Measurements from ENCODE around the gene SV2B.

SV2B gene

GRCh38 chr15:91271565-91272153, 171.6 kb downstream of the SV2B start:
- FAIRE-seq = peak; percentile 67

GRCh38 chr15:91275844-91276243, 175.8 kb downstream of the SV2B start:
- DNase-seq (ENCODE audit: insufficient read length, low spot score) = no peak
- TF ChIP-seq CTCF (IDR thresholded peaks at IDR 0.05; ENCODE audit: insufficient read depth, missing control alignments) = no peak
- no peak for FAIRE-seq

More at GRCh38 chr15:91271565-91272153, 171.6 kb downstream of the SV2B start:
- TF ChIP-seq CTCF (IDR thresholded peaks at IDR 0.05; ENCODE audit: insufficient read depth, missing control alignments) = peak; percentile 89
- DNase-seq (ENCODE audit: insufficient read length, low spot score) = peak; percentile 36

GRCh38 chr15:91278951-91279350, 178.9 kb downstream of the SV2B start:
- FAIRE-seq (no peak), DNase-seq (ENCODE audit: insufficient read length, low spot score) (no peak)
- no peak for TF ChIP-seq CTCF (IDR thresholded peaks at IDR 0.05; ENCODE audit: insufficient read depth, missing control alignments)

GRCh38 chr15:91279486-91279885, 179.4 kb downstream of the SV2B start:
- FAIRE-seq (no peak), DNase-seq (ENCODE audit: insufficient read length, low spot score) (no peak)
- TF ChIP-seq CTCF (IDR thresholded peaks at IDR 0.05; ENCODE audit: insufficient read depth, missing control alignments) = no peak

- FAIRE-seq (no peak), DNase-seq (ENCODE audit: insufficient read length, low spot score) (no peak)
- no peak for TF ChIP-seq CTCF (IDR thresholded peaks at IDR 0.05; ENCODE audit: insufficient read depth, missing control alignments)
Measured at GRCh38 chr15:91281947-91282346, 181.9 kb downstream of the SV2B start.

GRCh38 chr15:91282486-91282885, 182.4 kb downstream of the SV2B start:
- FAIRE-seq (no peak), DNase-seq (ENCODE audit: insufficient read length, low spot score) (no peak)
- TF ChIP-seq CTCF (IDR thresholded peaks at IDR 0.05; ENCODE audit: insufficient read depth, missing control alignments) = no peak

- no peak for FAIRE-seq
- no peak for DNase-seq (ENCODE audit: insufficient read length, low spot score)
- TF ChIP-seq CTCF (IDR thresholded peaks at IDR 0.05; ENCODE audit: insufficient read depth, missing control alignments) = no peak
Measured at GRCh38 chr15:91283155-91283554, 183.1 kb downstream of the SV2B start.
